Measurements from ENCODE around the gene IL1RAPL1. TPM values are rescaled to one million over a fixed set of nuclear protein-coding genes. Genes with fewer than 3 reads are reported as not detected.

IL1RAPL1 gene
- total and polyA plus RNA-seq, 8 donors = 0.60 to 1.4 (median 0.95) TPM; not detected in 2

- no peak overlapping the region for H3K27ac ChIP-seq
- TF ChIP-seq CTCF (IDR thresholded peaks at IDR 0.05) = peak; percentile 31 to 39
- H3K4me1 ChIP-seq = no peaks in the 10 kb centered on the region
- H3K9me3 ChIP-seq = no peaks in the 10 kb centered on the region
- DNase-seq (peak in 1 of 4 donors; percentile 3), ATAC-seq (peak; percentile 87)
- H3K27me3 ChIP-seq = no peaks in the 10 kb centered on the region
- H3K4me3 ChIP-seq = no peak overlapping the region
- no peaks in the 10 kb centered on the region for H3K36me3 ChIP-seq
- intact Hi-C loops (cut with DNase I) = no loop called here
These were observed 891.3 kb downstream of the IL1RAPL1 start for GRCh38 chrX:29478336-29479069.

- intact Hi-C loops (cut with DNase I) = no loop called here
- no peaks in the 10 kb centered on the region for H3K36me3 ChIP-seq
- TF ChIP-seq CTCF (IDR thresholded peaks at IDR 0.05) = no peak
- DNase-seq (no peak), ATAC-seq (no peak)
- H3K27me3 ChIP-seq = no peaks in the 10 kb centered on the region
- no peaks in the 10 kb centered on the region for H3K9me3 ChIP-seq
- no peak overlapping the region for H3K4me3 ChIP-seq
- no peak overlapping the region for H3K27ac ChIP-seq
- no peaks in the 10 kb centered on the region for H3K4me1 ChIP-seq
These were observed 900.0 kb downstream of the IL1RAPL1 start for GRCh38 chrX:29487214-29487613.

- intact Hi-C loops (cut with DNase I) = no loop called here
- H3K9me3 ChIP-seq = no peaks in the 10 kb centered on the region
- TF ChIP-seq CTCF (IDR thresholded peaks at IDR 0.05) = no peak
- H3K27ac ChIP-seq = no peak overlapping the region
- no peaks in the 10 kb centered on the region for H3K4me1 ChIP-seq
- no peaks in the 10 kb centered on the region for H3K27me3 ChIP-seq
- H3K4me3 ChIP-seq = no peak overlapping the region
- H3K36me3 ChIP-seq = no peaks in the 10 kb centered on the region
- no peak for DNase-seq
- no peak for ATAC-seq
These were observed 900.5 kb downstream of the IL1RAPL1 start for GRCh38 chrX:29487714-29488113.

GRCh38 chrX:29488919-29489318 lies 901.7 kb downstream of the IL1RAPL1 start:
- H3K4me3 ChIP-seq = no peak overlapping the region
- TF ChIP-seq CTCF (IDR thresholded peaks at IDR 0.05) = no peak
- H3K27me3 ChIP-seq = no peaks in the 10 kb centered on the region
- no peak for ATAC-seq
- no peaks in the 10 kb centered on the region for H3K36me3 ChIP-seq
- H3K27ac ChIP-seq = no peak overlapping the region
- intact Hi-C loops (cut with DNase I) = no loop called here
- H3K9me3 ChIP-seq = no peaks in the 10 kb centered on the region
- DNase-seq = peak in 1 of 4 donors; percentile 3
- H3K4me1 ChIP-seq = no peaks in the 10 kb centered on the region

GRCh38 chrX:29490606-29491005 lies 903.4 kb downstream of the IL1RAPL1 start:
- no peaks in the 10 kb centered on the region for H3K4me1 ChIP-seq
- intact Hi-C loops (cut with DNase I) = no loop called here
- ATAC-seq = no peak
- H3K4me3 ChIP-seq = no peak overlapping the region
- no peak overlapping the region for H3K27ac ChIP-seq
- no peaks in the 10 kb centered on the region for H3K9me3 ChIP-seq
- no peak for DNase-seq
- no peak for TF ChIP-seq CTCF (IDR thresholded peaks at IDR 0.05)
- no peaks in the 10 kb centered on the region for H3K36me3 ChIP-seq
- no peaks in the 10 kb centered on the region for H3K27me3 ChIP-seq
